NCI-H2107 (cell line): Measurements from ENCODE around the gene VWC2.

Experiments
- DNase-seq: peaks from one replicate; lab custom pipeline; 2025; lab: John Stamatoyannopoulos, UW

VWC2 gene

DNA sequence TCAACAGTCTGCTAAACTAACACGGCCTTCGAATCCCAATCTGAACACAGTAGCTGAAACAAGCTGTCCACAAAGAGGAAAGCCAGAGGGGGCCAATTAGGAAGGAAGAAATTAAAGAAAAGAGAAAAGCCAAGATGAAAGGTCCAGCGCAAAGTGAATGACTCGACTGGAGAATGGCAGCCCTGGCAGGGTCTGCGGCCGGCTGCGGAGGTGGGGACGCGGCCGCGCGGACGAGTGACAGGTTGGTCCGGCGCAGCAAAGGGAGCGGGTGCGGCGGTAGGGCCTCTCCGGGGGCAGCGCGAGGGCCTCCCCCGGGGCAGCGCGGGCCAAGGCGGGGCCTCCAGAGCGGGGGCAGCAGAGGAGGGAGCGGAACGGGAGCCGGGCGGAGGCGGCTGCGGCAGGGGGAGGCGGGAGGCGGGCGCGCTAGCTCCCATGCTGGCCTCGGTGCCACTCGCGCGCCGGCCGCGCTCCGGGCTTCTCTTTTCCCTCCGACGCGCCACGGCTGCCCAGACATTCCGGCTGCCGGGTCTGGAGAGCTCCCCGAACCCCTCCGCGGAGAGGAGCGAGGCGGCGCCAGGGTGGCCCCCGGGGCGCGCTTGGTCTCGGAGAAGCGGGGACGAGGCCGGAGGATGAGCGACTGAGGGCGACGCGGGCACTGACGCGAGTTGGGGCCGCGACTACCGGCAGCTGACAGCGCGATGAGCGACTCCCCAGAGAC, at the start of gene VWC2:
Gene VWC2 (plus strand): TSS at position 421 of the 718 bp plus-strand sequence. CDS start 1,798 bp downstream, outside the sequence.
- no peak for DNase-seq

DNA sequence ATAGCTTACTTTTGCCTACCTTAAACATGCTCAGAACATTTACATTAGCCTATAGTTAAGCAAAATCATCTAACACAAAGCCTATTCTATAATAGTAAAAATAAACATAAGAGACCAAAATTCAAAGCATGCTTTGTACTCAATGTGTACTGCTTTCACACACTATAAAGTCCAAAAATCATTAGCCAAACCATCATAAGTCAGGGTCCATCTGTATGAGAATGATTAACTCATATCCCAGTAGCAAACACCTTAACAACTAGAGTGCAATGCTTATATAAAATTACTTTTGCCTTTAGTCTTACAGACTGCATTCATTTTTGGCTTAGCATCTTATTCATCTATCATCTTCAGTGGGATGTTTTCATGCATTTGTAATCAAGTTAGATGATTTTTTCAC, 49.4 kb upstream of the VWC2 start:
- DNase-seq, result no peak

DNA sequence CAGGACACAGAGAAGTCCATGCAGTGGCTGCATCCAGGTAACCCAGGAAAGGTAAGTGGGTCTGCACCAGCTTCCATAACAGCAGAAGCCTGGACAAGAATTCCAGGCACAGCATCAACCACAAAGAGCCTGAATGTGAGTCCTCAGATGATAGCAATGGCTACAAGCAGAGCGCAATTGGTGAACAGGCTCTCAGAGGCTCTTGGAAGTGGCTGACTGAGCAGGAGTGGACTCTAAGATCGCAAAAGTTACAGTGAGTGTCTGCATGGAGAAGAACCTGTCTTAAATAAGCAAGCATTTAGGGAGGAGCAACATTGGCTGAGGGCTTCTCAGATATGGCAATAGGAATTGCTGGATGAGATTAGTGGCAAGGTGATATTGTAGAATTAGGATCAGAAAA, 41.6 kb upstream of the VWC2 start:
- DNase-seq, result no peak

DNA sequence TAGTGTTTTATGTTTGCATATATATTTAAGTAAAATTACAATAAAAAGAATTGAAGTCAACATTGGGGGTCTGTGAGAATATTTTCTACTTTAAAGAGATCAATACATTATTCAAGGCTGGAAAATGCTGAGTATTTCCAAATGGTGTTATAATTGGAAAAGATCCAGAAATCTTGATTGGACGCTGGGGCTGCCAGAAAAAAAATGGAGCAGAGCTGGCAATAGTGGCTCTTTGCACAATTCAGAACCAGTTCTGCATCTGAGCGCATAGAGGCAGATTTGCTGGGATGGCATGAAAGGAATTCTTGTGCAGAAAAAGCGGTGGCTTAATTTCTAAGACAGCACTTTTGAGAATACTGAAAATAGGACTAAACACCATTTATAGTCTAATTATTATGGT, 10.8 kb upstream of the VWC2 start:
- no peak for DNase-seq

DNA sequence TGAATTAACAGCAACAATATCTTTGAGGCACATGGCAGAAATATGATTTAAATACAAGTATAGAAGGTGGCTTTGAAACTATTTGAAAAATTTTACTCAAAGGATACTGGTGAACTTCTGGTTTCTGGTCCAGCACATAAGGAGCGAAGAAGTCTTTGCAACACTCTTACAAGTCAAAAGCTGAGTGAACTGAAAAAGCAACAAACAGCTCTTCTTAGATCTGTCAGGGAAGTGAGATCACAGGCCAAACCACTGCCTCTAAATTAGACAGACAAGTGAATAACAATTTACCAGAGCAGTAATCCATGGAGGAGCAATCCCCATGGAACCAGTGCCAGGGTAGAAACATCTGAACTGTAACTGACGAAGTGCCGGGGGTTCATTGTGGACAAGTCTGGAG, 9.6 kb upstream of the VWC2 start:
- DNase-seq, result no peak

DNA sequence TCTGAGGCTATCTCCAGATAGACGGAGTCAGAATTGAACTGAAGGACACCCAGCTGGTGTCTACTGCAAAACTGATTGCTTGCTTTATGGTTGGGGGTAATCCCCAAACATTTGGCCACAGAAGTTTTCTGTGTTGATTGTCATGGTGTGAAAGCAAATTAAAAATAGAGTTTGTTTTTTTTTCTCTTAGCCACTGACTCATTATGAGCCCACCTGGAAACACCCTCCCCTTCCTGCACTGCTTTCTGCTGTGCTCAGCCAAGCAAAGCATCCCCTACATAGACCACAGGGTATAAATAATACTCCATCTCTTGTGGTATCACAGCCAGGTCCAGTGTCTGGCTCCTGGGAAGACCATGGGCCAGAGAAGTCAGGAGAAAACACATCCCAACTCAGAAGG, 6.5 kb upstream of the VWC2 start:
- no peak for DNase-seq

DNA sequence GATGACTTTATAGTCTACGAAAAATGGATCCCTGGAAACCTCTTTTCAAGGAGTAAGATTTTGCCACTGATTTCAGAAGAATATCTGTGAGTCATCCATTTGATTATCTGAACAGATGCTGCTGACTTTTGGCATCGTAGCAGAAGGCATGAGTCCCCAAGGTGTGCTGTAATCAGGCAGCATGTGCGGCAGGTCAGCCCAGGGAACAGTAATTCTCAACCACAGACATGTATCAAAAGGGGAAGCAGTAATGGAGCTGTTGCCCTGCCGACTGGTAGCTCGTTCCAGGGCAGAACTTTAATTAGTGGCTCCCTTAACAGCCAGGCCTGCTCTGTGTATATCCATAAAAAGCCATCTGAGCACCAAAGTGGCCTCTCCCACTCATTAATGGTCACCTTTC, 5.7 kb upstream of the VWC2 start:
- DNase-seq, result no peak

DNA sequence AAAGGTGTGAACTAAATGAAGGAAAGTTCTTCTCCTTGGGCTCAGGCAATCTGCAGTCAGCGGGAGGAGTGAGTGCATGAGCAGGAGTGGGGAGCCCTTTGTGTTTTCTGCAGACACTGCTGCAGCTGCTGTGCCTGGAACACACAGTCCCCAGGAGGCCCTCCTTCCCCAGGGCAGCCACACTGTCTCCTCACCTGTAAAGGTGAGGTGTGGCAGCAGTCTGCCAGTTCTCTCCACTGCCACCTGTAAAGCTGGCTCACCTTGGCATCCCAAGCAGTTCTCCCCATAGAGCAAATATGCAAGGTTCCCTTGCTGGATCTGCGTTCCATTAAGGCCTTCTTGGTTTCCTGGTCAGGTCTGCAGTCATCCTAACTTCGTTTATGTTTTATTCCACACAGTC, 5.2 kb upstream of the VWC2 start:
- no peak for DNase-seq

DNA sequence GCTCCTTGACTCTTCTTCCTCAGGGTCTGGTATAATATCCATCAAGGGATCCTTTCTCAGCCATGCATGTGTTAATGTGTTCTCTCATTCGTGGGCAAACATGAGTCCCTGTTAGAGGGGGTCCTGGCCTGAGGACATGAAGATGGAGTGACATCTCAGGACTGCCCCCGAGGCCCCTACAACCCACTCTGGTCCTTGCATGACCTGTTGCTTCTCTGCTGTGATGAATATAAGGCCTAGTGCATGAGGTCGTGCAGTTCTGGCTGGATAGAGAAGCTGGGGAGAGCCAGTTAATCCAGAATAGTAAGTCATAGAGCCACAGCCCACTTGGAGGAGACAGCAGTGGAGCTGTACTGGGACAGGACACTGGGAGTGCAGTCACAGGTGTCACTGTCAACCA, 4.6 kb upstream of the VWC2 start:
- DNase-seq, result no peak

DNA sequence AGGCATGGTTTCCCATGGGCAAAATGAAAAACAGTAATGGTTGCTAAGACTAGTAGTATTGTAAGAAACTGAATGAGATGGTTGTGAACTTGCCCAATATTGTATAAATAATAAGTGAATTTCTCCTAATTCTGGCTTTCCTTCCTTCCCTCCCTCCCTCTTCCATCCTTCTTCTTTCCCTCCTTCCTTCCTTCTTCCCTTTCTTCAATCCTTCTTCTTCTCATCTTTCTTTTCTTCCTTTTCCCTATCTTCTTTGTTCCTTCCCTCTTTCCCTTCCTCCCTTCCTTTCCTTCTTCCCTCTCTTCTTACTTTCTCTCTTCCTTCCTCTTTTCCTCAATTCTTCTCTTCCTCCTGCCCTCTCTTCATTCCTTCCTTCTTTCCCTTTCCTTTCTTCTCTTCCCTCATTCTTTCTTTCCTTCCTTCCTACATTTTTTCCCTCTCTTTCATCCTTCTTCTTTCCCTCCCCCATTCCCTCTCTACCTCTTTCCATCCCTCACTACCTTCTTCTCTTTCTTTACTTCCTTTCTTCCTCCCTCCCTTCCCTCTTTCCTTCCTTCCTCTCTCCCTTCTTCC, 4.1 kb upstream of the VWC2 start:
- DNase-seq, result no peak

DNA sequence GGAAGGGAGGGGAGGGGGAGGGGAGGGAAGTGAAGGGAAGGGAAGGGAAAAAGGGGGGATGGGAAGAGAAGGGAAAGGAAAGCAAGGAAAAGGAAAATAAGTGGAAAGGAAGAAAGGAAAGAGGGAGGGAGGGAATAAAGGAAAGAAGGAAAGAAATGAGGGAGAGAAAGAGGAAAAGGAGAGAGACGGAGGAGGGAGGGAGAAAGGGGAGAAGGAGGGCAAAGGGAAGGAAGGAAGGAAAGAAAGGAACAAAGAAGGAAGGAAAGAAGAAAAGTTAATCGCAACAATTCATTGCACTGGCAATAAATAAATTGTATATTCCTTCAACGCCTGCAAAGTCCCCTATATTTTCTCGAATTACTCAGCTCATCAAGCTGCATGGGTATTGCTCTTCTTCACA, 2.6 kb upstream of the VWC2 start:
- DNase-seq, result no peak

DNA sequence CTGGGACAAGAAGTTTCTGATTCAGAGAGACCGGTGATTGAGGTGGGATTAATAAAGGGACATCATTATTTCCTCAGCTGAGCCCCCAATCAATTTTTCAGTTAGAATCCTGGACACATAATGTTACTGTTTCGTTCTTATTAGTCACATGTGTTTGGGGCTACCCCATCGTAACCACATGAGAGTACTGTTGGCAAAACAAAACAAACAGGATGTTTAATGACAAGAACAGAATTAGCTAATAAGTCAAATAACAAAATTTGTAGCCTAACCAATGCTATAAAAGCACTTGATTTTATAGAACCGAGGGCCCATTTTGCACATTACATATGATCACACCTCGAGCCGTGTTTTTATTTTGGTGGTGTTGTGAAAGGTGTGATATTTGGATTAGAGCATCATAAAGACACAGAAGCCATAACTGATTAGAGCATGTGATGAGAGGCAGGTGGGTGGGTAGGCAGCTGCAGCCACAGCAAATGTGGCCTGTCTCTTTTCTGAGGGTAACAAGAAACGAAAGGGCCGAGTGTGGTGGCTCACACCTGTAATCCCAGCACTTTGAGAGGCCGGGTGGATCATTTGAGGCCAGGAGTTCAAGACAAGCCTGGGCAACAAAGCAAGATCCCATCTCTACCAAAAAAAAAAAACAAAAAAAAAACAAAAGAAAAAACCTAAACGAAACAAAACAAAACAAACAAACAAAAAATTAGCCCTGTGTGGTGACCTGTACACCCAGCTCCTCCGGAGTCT, 1.8 kb upstream of the VWC2 start:
- no peak for DNase-seq

DNA sequence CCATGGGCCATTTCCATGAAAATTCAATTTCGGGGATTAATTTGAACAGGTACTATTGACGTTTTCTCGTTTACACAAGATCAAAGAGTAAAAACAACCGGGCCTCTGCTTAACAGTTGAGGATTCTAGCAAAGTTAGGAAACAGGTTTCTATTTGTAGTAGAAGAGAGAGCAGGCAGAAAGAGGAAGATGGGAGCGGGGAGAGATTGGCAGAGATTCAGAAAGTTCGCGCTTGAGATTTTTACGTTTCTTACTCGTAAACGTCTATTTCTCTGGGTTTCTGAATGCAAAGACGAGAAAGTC, 571 bp upstream of the VWC2 start:
- no peak for DNase-seq

DNA sequence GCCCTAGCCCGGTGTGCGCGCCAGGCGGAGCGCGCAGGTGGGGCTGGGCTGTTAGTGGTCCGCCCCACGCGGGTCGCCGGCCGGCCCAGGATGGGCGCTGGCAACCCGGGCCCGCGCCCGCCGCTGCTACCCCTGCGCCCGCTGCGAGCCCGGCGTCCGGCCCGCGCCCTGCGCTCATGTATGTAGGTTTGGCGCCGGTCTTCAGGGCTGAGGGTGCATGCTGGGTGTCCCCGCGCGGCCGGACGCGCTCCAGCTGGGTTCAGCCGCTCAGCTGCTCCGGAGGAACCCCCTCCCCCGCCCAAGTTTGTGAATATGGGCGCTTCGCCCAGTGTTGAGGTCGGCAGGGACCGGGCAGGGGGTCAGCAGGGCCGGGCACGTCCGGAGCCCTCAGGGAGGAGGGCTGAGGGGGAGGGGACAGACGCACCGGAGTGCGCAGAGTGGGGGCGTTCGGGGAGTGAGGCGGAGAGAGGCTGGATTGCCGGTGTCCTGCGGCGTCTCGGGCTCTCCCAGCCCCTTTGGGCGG, 559 bp downstream of the VWC2 start:
- no peak for DNase-seq

DNA sequence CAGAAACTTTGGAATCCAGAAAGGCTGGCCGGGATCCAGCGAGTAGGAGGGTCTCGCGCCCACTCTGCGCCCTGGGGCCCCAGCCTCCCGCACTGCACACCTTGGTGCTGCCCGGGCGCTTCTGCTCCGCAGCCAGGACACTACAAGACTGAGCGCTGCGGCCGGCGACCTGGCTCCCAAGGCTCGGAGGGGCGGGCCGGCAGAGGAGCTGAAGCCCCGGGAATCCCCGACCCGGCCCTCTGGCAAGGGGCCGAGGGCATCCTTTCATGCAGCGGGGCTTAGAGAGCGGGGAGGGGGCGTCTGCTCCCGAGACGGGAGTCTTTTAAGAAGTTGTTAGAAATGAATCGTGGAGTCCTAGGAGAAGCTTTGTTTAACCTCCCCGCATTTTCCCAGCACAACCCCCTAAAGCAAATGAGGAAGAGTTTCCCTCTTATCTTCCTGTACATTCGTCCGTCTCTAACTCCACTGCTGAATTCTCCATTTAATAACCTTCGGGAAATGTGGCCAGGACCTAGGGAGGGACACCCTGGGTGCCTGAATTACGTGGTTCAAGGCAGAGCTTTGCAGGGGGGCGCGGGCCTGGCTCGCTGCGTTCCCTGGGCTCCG, 1.1 kb downstream of the VWC2 start:
- DNase-seq, result no peak

DNA sequence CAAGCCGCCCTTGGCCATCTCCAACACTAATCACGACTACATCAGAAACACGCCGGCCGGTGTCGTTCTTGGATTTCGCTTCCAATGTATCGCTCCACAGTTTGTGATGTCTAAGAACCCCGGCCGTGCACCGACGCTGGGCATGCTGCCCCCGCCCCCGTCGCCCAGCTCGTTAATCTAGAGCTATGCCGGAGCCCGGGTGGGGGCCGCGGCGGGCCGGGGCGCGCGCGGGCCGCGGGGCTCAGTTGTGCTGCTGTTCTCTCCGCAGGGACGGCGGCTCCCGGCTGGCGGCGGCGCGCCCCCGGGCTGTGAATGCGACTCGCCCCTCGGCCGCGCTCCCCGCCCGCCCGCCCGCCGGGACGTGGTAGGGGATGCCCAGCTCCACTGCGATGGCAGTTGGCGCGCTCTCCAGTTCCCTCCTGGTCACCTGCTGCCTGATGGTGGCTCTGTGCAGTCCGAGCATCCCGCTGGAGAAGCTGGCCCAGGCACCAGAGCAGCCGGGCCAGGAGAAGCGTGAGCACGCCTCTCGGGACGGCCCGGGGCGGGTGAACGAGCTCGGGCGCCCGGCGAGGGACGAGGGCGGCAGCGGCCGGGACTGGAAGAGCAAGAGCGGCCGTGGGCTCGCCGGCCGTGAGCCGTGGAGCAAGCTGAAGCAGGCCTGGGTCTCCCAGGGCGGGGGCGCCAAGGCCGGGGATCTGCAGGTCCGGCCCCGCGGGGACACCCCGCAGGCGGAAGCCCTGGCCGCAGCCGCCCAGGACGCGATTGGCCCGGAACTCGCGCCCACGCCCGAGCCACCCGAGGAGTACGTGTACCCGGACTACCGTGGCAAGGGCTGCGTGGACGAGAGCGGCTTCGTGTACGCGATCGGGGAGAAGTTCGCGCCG, 1.9 kb downstream of the VWC2 start:
- no peak for DNase-seq

DNA sequence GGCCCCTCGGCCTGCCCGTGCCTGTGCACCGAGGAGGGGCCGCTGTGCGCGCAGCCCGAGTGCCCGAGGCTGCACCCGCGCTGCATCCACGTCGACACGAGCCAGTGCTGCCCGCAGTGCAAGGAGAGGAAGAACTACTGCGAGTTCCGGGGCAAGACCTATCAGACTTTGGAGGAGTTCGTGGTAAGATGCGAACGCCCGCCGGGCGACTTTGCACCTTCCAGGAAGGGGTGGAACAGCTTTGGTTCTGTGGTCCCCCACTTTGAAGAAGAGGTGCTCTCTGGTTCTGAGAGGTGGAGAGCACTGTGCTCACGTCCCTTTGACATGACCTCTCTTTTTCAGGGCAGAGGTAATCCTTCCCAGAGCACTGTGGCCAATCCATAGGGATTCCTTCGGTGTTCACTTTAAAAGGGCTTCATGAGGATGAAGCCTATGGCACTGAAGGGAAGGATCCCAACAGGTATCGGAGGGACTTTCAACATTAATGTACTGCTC, 2.6 kb downstream of the VWC2 start:
- DNase-seq, result no peak

DNA sequence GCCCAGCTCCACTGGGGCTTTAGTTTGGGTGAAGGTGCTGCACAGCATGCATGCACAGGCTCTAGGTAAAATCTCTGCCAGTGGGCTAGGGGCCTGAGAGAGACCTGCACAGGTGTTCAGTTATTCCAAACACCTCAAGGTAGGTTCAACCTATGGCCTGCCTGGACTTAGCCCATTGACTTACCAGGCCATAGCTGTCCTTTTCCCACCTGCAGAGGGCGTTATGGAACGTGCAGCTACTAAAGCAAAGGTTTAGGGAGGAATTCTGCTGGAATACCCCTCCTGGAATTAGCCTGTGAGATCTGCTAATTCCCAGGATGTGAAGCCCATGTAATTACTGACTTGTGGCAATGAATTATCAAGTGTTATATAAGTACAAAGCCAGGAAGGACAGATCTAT, 3.6 kb downstream of the VWC2 start:
- no peak for DNase-seq

DNA sequence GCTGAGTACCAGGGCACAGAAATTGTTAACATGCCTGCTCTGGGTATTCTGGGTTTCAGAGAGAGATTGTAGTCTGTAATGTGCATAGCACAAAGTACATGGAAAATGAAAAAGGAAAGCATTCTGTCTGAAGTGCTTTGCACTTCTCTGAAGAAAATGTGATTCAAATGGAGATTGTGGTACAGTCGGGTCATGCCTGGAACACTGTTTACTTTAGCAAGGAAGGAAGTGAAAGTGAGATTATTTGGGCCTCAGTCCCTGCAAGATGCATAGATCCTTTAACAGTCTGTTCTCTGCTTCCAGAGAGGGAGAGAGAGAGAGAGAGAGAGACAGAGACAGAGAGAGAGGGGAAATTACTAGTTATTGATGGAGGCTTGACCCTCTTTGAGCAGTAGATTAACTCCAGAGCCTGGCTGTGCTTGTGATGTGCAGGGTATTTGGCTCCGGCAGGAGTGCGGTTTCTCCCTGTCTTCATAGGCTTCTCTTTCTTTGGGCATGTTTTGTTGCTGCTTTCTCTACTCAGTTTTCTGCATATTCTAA, 5.4 kb downstream of the VWC2 start:
- no peak for DNase-seq

DNA sequence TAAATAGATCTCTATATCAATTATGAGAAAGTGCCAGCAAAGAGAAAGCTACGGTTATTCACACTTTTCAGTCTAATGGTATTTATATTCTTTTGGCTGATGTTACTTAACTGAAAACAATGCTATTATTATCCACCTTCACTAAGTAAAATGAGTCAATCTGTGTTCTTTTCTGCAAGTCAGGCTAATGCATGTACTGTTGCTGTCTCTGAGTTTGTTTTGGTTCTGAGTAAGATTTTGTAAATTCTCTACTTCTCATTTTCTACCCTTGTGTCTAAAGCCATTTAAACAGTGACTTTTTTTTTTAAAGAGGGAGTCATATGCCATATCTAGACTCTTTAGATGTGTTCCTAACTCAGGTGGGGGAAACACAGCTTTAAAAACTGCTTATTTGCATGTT, 7.5 kb downstream of the VWC2 start:
- no peak for DNase-seq

DNA sequence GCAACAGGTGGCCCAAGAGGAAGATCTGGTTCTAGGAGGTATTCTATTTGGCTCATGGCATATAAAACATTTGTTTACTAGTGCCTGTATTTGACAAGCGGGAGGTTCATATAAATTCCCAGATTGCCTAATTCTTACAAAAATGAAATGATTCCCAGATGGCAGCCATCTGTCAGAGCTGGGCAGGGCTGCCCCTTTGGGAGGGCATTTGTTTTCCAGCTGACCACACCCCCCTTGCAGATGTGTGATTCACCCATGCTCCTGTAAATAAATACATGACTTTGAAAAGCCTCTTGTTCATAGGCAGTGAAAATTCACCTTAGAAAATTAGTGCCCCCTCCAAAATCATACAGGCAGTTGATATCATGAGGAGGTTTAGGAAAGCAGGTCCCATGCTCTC, 8.6 kb downstream of the VWC2 start:
- no peak for DNase-seq

DNA sequence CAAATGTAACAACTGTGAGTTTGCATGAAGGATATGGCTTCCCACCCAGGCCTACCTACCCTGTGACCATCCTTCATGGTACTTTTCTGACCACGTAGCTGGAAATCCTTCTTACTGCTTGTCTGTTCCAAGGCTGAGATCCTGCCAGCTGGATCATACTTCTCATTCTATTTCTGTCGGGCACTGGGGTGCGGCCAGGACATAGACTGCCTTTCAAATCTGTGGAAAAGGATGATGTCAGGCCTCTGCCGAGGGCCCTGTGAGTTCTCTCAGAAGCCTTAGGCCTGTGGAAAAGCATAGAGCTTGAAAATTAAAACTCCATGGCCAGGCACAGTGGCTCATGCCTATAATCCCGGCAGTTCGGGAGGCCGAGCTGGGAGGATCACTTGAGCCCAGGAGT, 10.0 kb downstream of the VWC2 start:
- no peak for DNase-seq
